Astrocyte of the hippocampus (primary cell): ENCODE measurements around the gene CAPN14.

Source experiments
- DNase-seq: peaks from one replicate; pipeline ENCODE4 v3.0.0; 2011; ENCODE audit warnings: low read depth, low spot score

The CAPN14 gene

GRCh38 chr2:31243053-31243452, 25.7 kb upstream of the CAPN14 start:
- no peak for DNase-seq

- DNase-seq: no peak
Measured at GRCh38 chr2:31241625-31242270, 24.4 kb upstream of the CAPN14 start.

- no peak for DNase-seq
Measured at GRCh38 chr2:31240381-31241365, 23.4 kb upstream of the CAPN14 start.

GRCh38 chr2:31239593-31240177, 22.4 kb upstream of the CAPN14 start:
- peak; percentile 77 for DNase-seq

- no peak for DNase-seq
Measured at GRCh38 chr2:31238906-31239592, 21.7 kb upstream of the CAPN14 start.

GRCh38 chr2:31238126-31238905, 21.0 kb upstream of the CAPN14 start:
- peak; percentile 24 for DNase-seq

- DNase-seq: no peak
Measured at GRCh38 chr2:31237348-31238017, 20.2 kb upstream of the CAPN14 start.

- DNase-seq: no peak
Measured at GRCh38 chr2:31236433-31237205, 19.3 kb upstream of the CAPN14 start.

- DNase-seq: peak; percentile 83
Measured at GRCh38 chr2:31235504-31235902, 18.2 kb upstream of the CAPN14 start.

GRCh38 chr2:31234683-31235503, 17.6 kb upstream of the CAPN14 start:
- DNase-seq: no peak

GRCh38 chr2:31233741-31234682, 16.7 kb upstream of the CAPN14 start, which contains the start of gene EHD3:
Gene EHD3, plus strand, starts transcription at chr2:31234152. Its CDS starts 470 bp downstream, at chr2:31234622.
- peak; percentile 97 for DNase-seq

- no peak for DNase-seq
Measured at GRCh38 chr2:31233231-31233630, 15.9 kb upstream of the CAPN14 start.

- DNase-seq: no peak
Measured at GRCh38 chr2:31232586-31232985, 15.3 kb upstream of the CAPN14 start.

GRCh38 chr2:31231571-31232302, 14.4 kb upstream of the CAPN14 start:
- no peak for DNase-seq

- DNase-seq: no peak
Measured at GRCh38 chr2:31230751-31231150, 13.4 kb upstream of the CAPN14 start.

- DNase-seq: no peak
Measured at GRCh38 chr2:31228717-31229116, 11.4 kb upstream of the CAPN14 start.

- DNase-seq: no peak
Measured at GRCh38 chr2:31227711-31228125, 10.4 kb upstream of the CAPN14 start.
